Measurements from ENCODE around the gene LSM11.

LSM11 gene

DNA sequence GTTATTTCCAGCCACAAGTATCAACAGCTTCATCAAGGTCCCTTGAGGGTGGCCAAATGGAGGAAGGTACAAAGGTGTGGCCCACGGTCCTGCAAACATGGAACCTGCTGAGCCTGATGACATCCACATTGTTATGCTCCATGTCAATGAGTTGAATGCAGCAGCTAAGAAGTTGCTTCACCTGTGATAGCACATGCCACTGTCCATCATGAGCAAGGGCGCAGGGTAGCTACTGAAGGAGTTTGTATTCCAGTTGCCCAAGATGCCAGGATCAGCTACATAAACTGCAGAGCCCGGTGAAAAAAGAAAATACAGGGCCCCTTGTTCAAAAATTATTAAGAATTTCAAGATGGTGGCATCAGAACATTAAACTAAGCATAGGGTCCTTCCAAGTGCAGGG is 24.2 kb downstream of the LSM11 start:
- no peak for TF ChIP-seq FOXP2 (optimal IDR thresholded peaks at IDR 0.05; ENCODE audit: borderline replicate concordance, extremely low read depth, extremely low read length, insufficient read depth)
- no peak for TF ChIP-seq SIN3A (IDR thresholded peaks at IDR 0.05; ENCODE audit: borderline replicate concordance, insufficient read depth, low read length)
- no peak for TF ChIP-seq POLR2AphosphoS5 (IDR thresholded peaks at IDR 0.05; ENCODE audit: low read depth, low read length)
- TF ChIP-seq, protein P1, sequence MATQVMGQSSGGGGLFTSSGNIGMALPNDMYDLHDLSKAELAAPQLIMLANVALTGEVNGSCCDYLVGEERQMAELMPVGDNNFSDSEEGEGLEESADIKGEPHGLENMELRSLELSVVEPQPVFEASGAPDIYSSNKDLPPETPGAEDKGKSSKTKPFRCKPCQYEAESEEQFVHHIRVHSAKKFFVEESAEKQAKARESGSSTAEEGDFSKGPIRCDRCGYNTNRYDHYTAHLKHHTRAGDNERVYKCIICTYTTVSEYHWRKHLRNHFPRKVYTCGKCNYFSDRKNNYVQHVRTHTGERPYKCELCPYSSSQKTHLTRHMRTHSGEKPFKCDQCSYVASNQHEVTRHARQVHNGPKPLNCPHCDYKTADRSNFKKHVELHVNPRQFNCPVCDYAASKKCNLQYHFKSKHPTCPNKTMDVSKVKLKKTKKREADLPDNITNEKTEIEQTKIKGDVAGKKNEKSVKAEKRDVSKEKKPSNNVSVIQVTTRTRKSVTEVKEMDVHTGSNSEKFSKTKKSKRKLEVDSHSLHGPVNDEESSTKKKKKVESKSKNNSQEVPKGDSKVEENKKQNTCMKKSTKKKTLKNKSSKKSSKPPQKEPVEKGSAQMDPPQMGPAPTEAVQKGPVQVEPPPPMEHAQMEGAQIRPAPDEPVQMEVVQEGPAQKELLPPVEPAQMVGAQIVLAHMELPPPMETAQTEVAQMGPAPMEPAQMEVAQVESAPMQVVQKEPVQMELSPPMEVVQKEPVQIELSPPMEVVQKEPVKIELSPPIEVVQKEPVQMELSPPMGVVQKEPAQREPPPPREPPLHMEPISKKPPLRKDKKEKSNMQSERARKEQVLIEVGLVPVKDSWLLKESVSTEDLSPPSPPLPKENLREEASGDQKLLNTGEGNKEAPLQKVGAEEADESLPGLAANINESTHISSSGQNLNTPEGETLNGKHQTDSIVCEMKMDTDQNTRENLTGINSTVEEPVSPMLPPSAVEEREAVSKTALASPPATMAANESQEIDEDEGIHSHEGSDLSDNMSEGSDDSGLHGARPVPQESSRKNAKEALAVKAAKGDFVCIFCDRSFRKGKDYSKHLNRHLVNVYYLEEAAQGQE (IDR thresholded peaks at IDR 0.05; ENCODE audit: insufficient read depth in 1 of 2, low read depth in 2 of 2, low read length in 2 of 2) = no peak
- no peak for TF ChIP-seq TAF1 (IDR thresholded peaks at IDR 0.05; ENCODE audit: borderline replicate concordance, insufficient read depth, low read length)

DNA sequence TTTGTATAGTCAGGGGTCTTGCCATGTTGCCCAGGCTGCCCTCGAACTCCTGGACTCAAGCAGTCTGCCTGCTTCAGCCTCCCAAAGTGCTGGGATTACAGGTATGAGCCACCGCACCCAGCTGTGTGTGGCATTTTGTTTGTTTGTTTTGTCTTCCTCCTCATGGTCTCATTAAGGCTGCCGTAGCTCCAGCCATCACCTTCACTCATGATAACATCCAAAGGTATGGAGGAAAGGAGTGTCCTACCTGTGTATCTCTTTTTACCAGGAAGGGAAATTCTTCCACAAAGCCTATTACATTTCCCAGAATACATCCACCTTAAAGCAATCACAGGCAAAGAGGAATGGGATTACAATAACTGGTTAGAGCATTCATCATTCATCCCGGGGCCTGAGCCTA is 27.2 kb downstream of the LSM11 start:
- no peak for TF ChIP-seq TAF1 (IDR thresholded peaks at IDR 0.05; ENCODE audit: borderline replicate concordance, insufficient read depth, low read length)
- no peak for TF ChIP-seq SIN3A (IDR thresholded peaks at IDR 0.05; ENCODE audit: borderline replicate concordance, insufficient read depth, low read length)
- TF ChIP-seq FOXP2 (optimal IDR thresholded peaks at IDR 0.05; ENCODE audit: borderline replicate concordance, extremely low read depth, extremely low read length, insufficient read depth) = no peak
- TF ChIP-seq, protein P1 (IDR thresholded peaks at IDR 0.05; ENCODE audit: insufficient read depth in 1 of 2, low read depth in 2 of 2, low read length in 2 of 2) = no peak
- TF ChIP-seq POLR2AphosphoS5 (IDR thresholded peaks at IDR 0.05; ENCODE audit: low read depth, low read length) = no peak

DNA sequence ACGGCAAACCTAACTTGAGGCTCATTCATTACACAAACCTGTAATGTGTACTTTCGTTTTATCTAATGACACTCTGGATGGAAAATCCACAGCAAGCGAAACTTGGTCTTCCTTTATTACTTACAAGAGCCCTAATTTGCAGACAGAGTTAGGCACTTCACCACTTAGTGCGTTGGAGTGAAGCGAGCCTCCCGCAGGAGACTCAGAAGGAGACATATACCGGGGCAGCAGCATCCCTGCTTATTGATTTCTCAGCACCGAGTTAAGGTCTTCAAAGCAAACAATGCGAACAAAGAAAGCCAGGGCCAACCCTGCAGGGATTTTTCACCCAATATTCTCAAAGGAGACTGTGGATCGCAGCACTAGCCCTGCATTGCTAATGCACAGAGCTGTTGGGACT is 28.6 kb downstream of the LSM11 start:
- TF ChIP-seq SIN3A (IDR thresholded peaks at IDR 0.05; ENCODE audit: borderline replicate concordance, insufficient read depth, low read length) (no peak), FOXP2 (optimal IDR thresholded peaks at IDR 0.05; ENCODE audit: borderline replicate concordance, extremely low read depth, extremely low read length, insufficient read depth) (no peak), POLR2AphosphoS5 (IDR thresholded peaks at IDR 0.05; ENCODE audit: low read depth, low read length) (no peak)
- TF ChIP-seq, protein P1 (IDR thresholded peaks at IDR 0.05; ENCODE audit: insufficient read depth in 1 of 2, low read depth in 2 of 2, low read length in 2 of 2) = no peak

DNA sequence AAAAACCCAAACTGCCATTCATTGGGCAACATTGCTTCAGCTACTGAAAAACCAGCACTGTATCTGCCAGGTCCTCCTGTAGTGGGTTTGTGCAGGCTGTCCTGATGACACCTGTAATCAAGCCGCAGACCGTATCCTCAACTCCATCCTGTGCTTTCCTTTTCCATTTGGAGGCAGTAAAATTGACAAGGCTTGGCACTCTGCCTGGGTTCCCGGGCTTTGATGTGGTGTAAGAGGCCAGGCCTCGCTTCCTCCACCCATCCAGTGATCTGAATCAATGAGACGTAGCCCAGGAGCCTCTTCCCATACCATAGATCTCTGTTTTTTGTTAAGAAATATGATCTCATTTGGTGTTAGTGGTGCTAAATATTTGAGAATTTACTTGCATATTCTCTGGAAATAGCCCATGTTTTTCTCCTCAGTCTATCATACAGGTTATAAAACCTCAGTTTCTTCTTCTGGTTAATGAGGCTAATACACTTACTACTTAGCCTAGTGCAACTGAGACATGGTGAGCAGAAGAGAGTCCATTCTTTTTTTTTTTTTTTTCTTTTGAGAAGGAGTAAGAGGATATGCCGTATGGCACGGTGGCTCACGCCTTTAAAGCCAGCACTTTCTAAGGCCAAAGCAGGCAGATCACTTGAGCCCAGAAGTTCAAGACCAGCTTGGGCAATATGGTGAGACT is 34.8 kb downstream of the LSM11 start:
- TF ChIP-seq FOXP2 (optimal IDR thresholded peaks at IDR 0.05; ENCODE audit: borderline replicate concordance, extremely low read depth, extremely low read length, insufficient read depth) (no peak), TAF1 (IDR thresholded peaks at IDR 0.05; ENCODE audit: borderline replicate concordance, insufficient read depth, low read length) (no peak), POLR2AphosphoS5 (IDR thresholded peaks at IDR 0.05; ENCODE audit: low read depth, low read length) (no peak), SIN3A (IDR thresholded peaks at IDR 0.05; ENCODE audit: borderline replicate concordance, insufficient read depth, low read length) (no peak)
- TF ChIP-seq, protein P1 (IDR thresholded peaks at IDR 0.05; ENCODE audit: insufficient read depth in 1 of 2, low read depth in 2 of 2, low read length in 2 of 2) = no peak

Data from PFSK-1 (cell line).